ENCODE results near the gene UBE2M. TPM values are rescaled to one million over a fixed set of nuclear protein-coding genes. Genes with fewer than 3 reads are reported as not detected.
"Not testable (repeated sequence)": the region's sequence is repeated elsewhere in the genome, so short reads cannot be mapped to it uniquely, and the experiment has no call there.

The UBE2M gene
- total RNA-seq, 1 experiment from 2014 or later: 113 TPM

DNA sequence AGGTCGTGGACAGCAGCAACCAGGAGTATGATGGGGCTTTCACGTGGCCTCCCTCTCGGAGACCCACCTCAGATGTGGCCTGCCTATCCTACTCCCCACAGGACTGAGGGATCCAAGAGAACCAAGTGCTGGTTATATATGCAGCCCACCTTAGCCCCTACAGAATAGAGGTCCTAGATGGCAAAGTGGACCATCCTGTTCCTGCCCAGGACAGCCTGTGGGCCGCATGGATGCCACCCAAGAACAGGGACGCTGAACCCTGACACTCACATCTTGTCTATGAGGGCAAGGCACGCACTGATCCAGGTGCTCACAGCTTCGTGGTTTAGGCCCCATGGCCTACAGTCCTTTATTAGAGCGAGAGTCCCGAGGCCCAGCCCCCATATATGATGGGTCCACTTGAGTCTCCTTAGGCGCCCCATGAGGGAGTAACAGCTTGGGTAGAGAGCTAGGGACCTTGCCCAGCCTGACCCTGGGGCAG lies 45.2 kb downstream of the UBE2M start:
- no peak for DNase-seq (ENCODE audit: low read depth)

- DNase-seq (ENCODE audit: low read depth): no peak
Measured at GRCh38 chr19:58511353-58512208, 46.8 kb downstream of the UBE2M start, which contains the start of gene SLC27A5. TSS of gene SLC27A5 (minus strand) at chr19:58511992. CDS start at chr19:58511955, 37 bp downstream.

- DNase-seq (ENCODE audit: low read depth): no peak
Measured at GRCh38 chr19:58510084-58510862, 48.1 kb downstream of the UBE2M start.

DNA sequence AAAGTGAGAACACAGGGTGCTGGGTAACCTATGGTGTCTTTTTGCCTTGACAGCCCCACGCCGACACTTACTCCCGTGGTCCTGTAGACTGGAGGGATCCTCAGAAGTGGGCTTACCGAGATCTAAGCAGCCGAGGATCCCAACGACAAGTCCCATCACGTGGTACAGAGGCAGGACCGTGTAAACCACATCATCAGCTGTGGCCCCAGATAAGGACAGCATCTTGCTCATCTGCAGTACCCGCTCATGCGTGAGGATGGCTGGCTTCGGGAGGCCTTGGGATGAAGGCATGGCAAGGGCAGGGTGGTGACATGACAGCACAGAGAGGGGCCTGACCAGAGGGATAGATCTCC lies 48.7 kb downstream of the UBE2M start:
- DNase-seq (ENCODE audit: low read depth): no peak

DNA sequence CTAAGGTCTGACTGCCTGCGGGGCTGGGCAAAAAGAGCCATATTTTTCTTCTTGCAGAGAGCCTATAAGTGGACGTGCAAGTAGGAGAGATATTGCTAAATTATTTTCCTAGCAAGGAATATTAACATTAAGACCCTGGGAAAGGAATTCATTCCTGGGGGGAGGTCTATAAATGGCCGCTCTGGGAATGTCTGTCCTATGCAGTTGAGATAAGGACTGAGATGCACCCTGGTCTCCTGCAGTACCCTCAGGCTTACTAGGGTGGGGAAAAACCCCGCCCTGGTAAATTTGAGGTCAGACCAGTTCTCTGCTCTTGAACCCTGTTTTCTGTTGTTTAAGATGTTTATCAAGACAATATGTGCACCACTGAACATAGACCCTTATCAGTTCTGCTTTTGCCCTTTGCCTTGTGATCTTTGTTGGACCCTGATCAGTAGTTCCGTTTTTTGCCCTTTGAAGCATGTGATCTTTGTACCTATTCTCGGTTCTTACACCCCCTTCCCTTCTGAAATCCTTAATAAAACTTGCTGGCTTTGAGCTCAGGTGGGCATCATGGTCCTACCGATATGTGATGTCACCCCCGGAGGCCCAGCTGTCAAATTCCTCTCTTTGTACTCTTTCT lies 50.7 kb downstream of the UBE2M start:
- DNase-seq (ENCODE audit: low read depth): not testable (repeated sequence)

Other genes with a start within 250 kb of the UBE2M start
- gene ZSCAN22, start 231.6 kb downstream of the UBE2M start, total RNA-seq (2014; rRNA removed; shearing (Covaris generic)): 2.2 and 3.6 TPM in 2 replicates
- 67.3 and 68.9 TPM in 2 replicates for gene A1BG, start 205.1 kb downstream of the UBE2M start, total RNA-seq (2014; rRNA removed; shearing (Covaris generic))
- gene ZNF497, start 195.9 kb downstream of the UBE2M start, total RNA-seq (2014; rRNA removed; shearing (Covaris generic)): 0.54 and 1.5 TPM in 2 replicates
- 0.34 and 3.4 TPM in 2 replicates for gene ZNF837, start 177.6 kb downstream of the UBE2M start, total RNA-seq (2014; rRNA removed; shearing (Covaris generic))
- gene RPS5, start 171.3 kb downstream of the UBE2M start, total RNA-seq (2014; rRNA removed; shearing (Covaris generic)): 1,319 and 1,664 TPM in 2 replicates
- not detected in 2 replicates for gene RNF225, start 163.0 kb downstream of the UBE2M start, total RNA-seq (2014; rRNA removed; shearing (Covaris generic))
- gene ZNF584, start 150.0 kb downstream of the UBE2M start, total RNA-seq (2014; rRNA removed; shearing (Covaris generic)): 11.6 and 14.2 TPM in 2 replicates
- 4.8 and 4.9 TPM in 2 replicates for gene ZNF132, start 118.5 kb downstream of the UBE2M start, total RNA-seq (2014; rRNA removed; shearing (Covaris generic))
- gene ZNF324B, start 107.0 kb downstream of the UBE2M start, total RNA-seq (2014; rRNA removed; shearing (Covaris generic)): 6.6 and 16.3 TPM in 2 replicates
- gene ZNF324, start 91.5 kb downstream of the UBE2M start, total RNA-seq (2014; rRNA removed; shearing (Covaris generic)): 10.3 and 15.7 TPM in 2 replicates
- gene ZNF446, start 82.3 kb downstream of the UBE2M start, total RNA-seq (2014; rRNA removed; shearing (Covaris generic)): 5.4 and 10.9 TPM in 2 replicates
- gene SLC27A5, start 46.6 kb downstream of the UBE2M start, total RNA-seq (2014; rRNA removed; shearing (Covaris generic)): 4.1 and 5.2 TPM in 2 replicates
- 5.8 and 9.7 TPM in 2 replicates for gene ZBTB45, start 38.8 kb downstream of the UBE2M start, total RNA-seq (2014; rRNA removed; shearing (Covaris generic))
- gene TRIM28, start 14.5 kb downstream of the UBE2M start, total RNA-seq (2014; rRNA removed; shearing (Covaris generic)): 262 and 359 TPM in 2 replicates
- gene CHMP2A, start 3.5 kb downstream of the UBE2M start, total RNA-seq (2014; rRNA removed; shearing (Covaris generic)): 136 and 147 TPM in 2 replicates
- 5.9 and 10.3 TPM in 2 replicates for gene MZF1, start 14.7 kb upstream of the UBE2M start, total RNA-seq (2014; rRNA removed; shearing (Covaris generic))